Measurements from ENCODE around the gene RAB3IL1. TPM values are rescaled to one million over a fixed set of nuclear protein-coding genes. Genes with fewer than 3 reads are reported as not detected.
"Not testable (repeated sequence)": the region's sequence is repeated elsewhere in the genome, so short reads cannot be mapped to it uniquely, and the experiment has no call there.

The RAB3IL1 gene
- total RNA-seq, 1 donor from 2014 or later: 0.34 TPM

DNA sequence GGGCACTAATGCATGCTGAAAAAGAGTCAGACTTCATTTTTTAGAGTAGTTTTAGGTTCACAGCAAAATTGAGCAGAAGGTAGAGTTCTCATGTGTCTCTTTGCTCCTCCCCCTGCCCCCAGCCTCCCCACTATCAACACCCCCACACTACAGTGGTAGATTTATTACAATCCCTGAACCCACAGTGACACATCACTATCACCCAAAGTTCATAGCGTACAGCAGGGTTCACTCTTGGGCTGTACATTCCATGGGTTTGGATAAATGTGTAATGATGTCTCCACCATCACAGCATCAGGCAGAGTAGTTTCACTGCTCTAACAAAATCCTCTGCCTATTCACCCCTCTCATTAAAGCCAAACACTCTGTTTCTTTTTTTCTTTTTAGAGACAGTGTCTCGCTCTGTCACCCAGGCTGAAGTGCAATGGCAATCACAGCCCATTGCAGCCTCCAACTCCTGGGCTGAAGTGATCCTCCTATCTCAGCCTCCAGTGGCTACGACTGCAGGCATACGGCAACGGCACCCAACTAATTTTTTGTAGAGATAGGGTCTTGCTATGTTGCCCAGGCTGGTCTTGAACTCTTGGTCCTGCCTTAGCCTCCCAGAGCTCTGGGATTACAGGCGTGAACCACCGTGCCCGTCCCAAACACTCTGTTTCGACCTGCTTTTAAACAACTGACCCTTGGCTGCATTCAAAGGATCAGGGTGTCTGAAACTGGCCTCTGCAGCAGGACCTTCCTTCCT lies 36.9 kb upstream of the RAB3IL1 start:
- intact Hi-C loops (cut with micrococcal nuclease): no loop called here

DNA sequence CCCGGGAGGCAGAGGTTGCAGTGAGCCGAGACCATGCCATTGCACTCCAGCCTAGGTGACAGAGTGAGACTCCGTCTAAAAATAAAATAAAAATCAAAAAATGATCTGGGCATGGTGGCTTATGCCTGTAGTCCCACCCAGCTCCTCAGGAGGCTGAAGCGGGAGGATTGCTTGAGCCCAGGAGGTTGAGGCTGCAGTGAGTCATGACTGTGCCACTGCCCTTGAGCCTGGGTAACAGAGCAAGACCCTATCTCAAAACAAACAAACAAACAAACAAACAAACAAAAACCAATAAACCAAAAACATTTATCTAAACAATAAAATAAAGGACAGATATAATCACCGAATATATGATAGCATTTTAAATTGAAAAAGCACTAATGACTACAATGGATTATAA lies 36.3 kb upstream of the RAB3IL1 start:
- intact Hi-C loops (cut with micrococcal nuclease): not testable (repeated sequence)

DNA sequence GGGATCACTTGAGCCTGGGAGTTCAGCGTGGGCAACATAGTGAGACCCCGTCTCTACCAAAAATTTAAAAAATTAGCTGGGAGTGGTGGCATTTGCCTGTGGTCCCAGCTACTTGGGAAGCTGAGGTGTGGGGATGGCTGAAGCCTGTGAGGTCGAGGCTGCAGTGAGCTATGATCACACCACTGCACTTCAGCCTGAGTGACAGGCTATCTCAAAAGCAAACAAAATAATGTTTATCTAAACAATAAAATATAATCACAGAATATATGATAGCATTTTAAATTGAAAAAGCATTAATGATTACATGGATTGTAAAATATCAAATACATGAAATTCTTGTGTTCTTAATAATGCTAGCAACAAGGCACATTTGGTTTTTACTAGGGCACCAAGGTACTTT lies 35.5 kb upstream of the RAB3IL1 start:
- intact Hi-C loops (cut with micrococcal nuclease): no loop called here

GRCh38 chr11:61951484-61952135 lies 34.2 kb upstream of the RAB3IL1 start:
- intact Hi-C loops (cut with micrococcal nuclease): no loop called here

DNA sequence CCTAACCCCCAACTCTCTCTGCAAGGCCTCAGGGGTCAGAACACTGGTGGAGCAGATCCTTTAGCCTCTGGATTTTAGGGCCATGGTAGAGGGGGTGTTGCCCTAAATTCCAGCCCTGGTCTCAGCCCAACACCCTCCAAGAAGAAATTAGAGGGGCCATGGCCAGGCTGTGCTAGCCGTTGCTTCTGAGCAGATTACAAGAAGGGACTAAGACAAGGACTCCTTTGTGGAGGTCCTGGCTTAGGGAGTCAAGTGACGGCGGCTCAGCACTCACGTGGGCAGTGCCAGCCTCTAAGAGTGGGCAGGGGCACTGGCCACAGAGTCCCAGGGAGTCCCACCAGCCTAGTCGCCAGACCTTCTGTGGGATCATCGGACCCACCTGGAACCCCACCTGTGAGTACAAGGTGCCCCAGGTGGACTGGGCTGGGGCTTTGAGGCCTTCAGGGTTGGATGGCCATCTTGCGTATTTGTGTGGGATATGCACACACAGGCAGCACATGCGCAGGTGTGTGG lies 32.7 kb upstream of the RAB3IL1 start, which contains the start of gene BEST1:
TSS of gene BEST1 (plus strand) at position 317 of the 513 bp plus-strand sequence. CDS start 1,456 bp downstream, outside the sequence.
- intact Hi-C loops (cut with micrococcal nuclease): no loop called here

- intact Hi-C loops (cut with micrococcal nuclease): no loop called here
Observed at GRCh38 chr11:61949169-61950034, 32.0 kb upstream of the RAB3IL1 start.

DNA sequence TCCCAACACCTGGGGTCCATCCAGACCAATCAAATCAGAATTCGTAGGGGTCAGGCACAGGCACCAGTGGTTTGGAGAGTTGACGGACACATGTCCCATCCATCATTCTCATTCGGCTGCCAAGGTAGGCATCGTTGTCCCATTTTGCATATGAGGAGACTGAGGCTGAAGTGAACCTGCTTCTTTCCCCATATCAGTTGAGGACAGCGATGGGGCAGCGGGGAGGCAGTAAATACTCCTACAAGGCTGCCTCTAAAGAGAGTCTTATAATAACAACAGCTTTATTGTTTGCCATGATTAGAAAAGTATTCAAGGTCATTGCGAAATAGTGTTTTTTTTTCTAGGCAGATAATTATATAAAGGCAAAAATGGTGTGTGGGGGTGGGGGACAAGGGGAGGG lies 31.1 kb upstream of the RAB3IL1 start:
- intact Hi-C loops (cut with micrococcal nuclease): no loop called here

- intact Hi-C loops (cut with micrococcal nuclease): loop anchor here (1.0 kb wide), 5 partner anchors 48 to 161 kb away; no protein-coding TSS in a partner anchor
Observed at GRCh38 chr11:61947486-61948210, 30.3 kb upstream of the RAB3IL1 start.

- intact Hi-C loops (cut with micrococcal nuclease): loop anchor here (1.0 kb wide), 5 partner anchors 48 to 161 kb away; no protein-coding TSS in a partner anchor
Observed at GRCh38 chr11:61946894-61947293, 29.5 kb upstream of the RAB3IL1 start.

- intact Hi-C loops (cut with micrococcal nuclease): no loop called here
Observed at GRCh38 chr11:61945191-61945590, 27.8 kb upstream of the RAB3IL1 start.

- intact Hi-C loops (cut with micrococcal nuclease): no loop called here
Observed at GRCh38 chr11:61940466-61940865, 23.1 kb upstream of the RAB3IL1 start.

DNA sequence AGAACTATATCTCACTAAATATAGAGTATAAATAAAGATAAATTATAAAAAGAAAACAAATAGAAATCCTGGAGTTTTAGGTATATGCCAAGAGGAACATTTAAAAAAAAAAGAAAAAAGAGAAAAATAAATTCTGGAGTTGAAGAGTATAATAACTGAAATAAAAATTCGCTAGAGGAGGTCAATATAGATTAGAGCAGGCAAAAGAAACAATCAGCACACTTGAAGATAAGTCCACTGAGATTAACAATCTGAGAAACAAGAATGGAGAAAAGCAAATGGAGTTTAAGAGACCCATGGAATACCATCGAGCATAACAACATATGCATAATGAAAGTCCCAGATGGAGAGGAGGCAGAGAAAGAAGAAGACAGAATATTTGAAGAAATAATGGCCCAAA lies 18.5 kb upstream of the RAB3IL1 start:
- intact Hi-C loops (cut with micrococcal nuclease): no loop called here

DNA sequence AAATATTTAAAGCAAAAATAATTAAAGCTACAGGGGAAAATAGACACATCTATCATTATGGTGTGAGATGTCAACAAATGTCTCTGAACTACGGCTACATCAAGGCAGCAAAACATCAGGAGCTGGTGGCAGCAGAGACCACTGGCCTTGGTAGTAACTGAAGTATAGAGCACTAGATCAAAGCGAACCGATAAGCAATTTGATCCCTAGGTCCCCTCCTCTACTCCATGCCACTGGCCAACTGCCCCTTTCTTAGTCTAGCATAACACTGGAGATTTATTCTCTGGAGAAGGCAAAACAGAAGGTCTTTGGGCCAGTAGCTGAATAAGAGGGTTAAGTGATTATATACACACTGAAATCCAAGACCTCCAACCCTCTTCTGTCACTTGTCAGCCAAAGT lies 13.6 kb upstream of the RAB3IL1 start:
- intact Hi-C loops (cut with micrococcal nuclease): no loop called here

- intact Hi-C loops (cut with micrococcal nuclease): no loop called here
Observed at GRCh38 chr11:61928606-61929005, 11.2 kb upstream of the RAB3IL1 start.

DNA sequence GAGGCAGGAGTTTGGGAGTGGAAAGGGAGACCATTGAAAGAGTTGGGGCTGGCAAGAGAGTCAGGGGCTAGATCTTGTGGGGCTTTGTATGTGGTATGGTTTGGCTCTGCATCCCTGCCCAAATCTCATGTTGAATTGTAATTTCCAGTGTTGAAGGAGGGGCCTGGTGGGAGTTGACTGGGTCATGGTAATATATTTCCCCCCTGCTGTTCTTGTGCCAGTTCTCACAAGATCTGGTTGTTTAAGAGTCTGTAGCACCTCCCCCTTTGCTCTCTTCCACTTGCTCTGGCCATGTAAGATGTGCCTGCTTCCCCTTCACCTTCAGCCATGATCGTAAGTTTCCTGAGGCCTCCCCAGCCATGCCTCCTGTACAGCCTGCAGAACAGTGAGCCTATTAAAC lies 10.1 kb upstream of the RAB3IL1 start:
- intact Hi-C loops (cut with micrococcal nuclease): no loop called here

DNA sequence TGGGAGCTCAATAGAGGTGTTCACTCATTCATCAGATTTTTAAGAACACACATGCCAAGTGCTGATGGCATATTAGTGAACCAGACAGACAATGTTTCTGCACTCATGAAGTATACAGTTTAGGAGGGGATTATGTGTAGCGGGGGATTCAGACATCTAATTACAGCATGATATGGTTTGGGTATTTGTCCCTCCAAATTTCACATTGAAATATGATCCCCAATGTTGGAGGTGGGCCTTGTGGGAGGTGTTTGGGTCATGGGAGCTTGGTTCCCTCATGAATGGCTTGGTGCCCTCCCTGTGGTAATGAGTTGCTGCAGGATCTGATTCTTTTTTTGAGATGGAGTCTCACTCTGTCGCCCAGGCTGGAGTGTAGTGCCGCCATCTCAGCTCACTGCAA lies 8.9 kb upstream of the RAB3IL1 start:
- intact Hi-C loops (cut with micrococcal nuclease): no loop called here

GRCh38 chr11:61925736-61926135 lies 8.4 kb upstream of the RAB3IL1 start:
- intact Hi-C loops (cut with micrococcal nuclease): no loop called here

DNA sequence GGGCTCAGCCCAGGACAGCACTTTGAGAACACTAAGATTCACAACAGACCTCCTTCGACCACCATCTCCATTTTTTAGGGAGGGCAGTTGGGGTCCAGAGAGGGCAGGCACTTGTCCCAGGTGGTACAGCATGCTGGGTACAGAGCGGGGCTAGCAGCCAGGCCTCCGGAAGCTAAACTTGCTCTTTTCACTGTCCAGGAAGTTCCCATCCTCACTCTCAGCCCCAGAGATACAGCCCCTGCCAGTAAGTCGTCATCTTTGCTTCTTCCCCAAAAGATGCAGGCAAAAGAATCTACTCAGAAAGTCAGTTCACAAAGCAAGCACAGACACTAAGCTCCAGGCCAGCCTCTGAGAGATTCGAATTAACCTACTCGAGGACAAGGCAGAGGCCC lies 6.7 kb upstream of the RAB3IL1 start:
- intact Hi-C loops (cut with micrococcal nuclease): no loop called here

DNA sequence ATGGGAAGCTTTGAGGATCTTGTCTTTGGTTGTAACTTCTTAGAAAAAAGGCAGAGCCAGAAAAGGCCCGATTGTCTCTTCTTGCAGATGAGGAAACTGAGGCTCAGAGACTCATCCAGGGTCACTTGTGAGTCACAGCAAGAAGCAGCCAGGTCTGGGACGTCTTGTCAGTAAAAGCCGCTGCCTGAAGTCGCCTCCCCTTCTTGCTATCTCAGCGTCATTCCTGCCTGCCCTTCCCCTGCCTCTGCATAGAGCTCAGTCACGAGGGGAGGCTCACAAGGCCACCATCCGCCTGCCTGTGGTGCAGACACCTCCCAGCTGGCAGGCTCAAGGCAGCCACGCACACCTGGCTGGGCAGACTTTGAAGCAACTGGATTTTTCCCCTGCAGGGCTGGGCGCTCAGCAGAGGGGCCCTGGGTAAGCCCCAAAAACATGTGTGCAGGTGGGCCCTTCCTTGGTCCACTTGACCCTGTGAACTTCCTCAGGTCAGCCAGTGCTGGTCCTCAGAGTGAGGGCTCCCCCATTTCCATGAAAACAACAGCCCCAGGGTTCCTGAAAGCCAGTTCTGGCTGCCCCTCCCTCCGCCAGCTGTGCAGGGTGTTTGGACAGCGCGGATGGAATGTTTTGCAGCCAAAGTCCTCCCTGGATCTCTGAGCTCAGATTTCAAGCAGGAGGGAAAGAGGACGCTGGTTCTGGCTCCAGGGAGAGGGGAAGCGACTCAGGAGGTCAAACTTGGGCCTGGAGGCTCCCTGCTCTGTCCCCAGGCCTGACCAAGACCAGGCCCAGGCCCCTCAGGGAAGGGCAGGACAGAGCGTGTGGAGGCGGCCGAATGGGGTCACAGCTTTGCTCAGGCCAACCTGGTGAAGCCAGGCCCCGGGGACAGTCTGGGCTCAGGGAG lies 6.0 kb upstream of the RAB3IL1 start:
- intact Hi-C loops (cut with micrococcal nuclease): no loop called here

DNA sequence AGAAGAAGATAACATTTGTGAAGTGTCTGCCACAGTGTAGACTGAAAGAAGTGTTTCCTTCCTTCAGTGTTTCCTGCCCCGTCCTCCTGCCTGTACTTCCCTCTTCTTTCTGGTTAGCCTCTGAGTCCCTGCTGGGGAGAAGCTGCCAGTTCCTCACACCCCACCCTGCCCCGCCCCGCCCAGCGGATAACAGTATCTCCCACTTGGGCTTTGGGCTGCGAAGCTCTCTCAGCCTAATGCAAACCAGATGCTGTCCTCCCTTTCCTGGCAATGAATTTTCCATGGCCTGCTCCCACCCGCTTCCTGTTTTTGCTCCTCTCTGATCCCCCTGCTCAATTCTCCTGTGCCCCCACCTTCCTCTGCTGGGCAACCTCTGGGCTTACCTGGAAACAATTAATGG lies 5.2 kb upstream of the RAB3IL1 start:
- intact Hi-C loops (cut with micrococcal nuclease): no loop called here
